KOPT-K1 (cell line): ENCODE results near the gene TEDC2.

Experiments
- H3K27ac ChIP-seq: fragments of 200-600 bp; sonication (generic); 2 replicates; pipeline ENCODE4 v1.5.1; 2016; ENCODE audit warnings: antibody characterized with exemption, mild to moderate bottlenecking, low read depth, low read length; ENCODE audit not compliant: poor library complexity, severe bottlenecking
- H3K36me3 ChIP-seq: fragments of 200-600 bp; sonication (generic); 2 replicates; pipeline ENCODE4 v1.5.1; 2017; ENCODE audit warnings: antibody characterized with exemption, mild to moderate bottlenecking, low read length, moderate library complexity; ENCODE audit not compliant: insufficient read depth
- H3K9me3 ChIP-seq: fragments of 200-600 bp; sonication (generic); 2 replicates; pipeline ENCODE4 v1.5.1; 2017; ENCODE audit warnings: antibody characterized with exemption, low read length, mild to moderate bottlenecking; ENCODE audit not compliant: insufficient read depth, poor library complexity, severe bottlenecking

The TEDC2 gene

DNA sequence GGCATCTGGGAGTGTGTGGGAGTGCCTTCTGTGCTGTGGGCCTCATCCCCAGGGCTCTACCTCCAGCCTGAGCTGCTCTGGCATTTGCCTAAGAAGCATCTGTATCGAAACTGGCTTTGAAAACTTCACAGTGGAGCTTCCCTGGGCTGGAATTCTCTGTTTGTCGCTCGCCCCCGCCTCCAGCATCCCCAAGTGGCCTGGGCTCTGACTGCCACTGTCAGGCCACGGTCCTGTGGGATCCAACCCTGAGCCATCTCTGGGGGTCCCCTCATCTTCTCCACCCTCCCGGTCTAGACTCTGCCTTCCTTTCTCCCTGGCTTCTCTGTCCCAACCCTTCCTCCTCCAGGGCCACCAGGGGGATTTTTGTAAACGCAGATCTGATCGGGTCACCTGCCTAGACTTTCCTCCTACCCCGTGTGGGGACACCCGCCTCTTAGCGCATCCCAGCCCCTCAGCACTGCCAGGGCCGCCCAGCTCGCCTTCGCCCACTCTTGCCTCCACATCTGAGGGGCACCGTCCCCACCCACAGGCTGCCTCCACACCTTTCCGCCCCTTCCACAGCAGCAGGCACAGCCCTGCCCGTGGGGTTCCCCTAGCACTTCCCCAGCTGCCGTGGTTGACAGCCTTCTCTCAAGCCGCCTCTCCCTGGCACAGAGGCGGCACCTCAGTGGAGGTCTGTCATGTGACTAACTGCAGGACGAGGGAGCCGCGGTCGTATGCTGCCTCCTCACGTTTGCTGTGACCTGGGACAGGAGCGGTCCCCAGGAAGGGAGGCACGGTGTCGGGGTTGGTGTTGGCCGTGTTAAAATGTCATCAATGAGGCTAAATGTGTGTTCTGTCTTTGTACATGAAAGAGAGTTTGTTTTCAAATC is 27.0 kb downstream of the TEDC2 start:
- Histone ChIP-seq H3K27ac (no peak overlapping the region), H3K36me3 (no peaks in the 10 kb centered on the region), H3K9me3 (no peaks in the 10 kb centered on the region)

DNA sequence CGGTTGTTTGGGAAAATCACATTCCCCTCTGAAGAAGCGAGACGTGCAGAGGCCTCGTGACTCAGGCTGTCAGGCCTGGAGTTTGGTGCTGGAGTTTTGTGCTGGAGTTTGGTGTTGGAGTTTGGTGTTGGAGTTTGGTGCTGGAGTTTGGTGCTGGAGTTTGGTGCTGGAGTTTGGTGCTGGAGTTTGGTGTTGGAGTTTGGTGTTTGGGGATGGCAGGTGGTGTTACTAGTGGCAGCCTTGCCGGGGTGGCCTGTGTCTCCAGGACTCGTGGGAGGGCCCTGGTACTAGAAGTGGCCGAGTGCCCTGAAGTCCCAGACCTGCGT is 27.6 kb downstream of the TEDC2 start:
- Histone ChIP-seq H3K9me3 (no peaks in the 10 kb centered on the region), H3K27ac (no peak overlapping the region), H3K36me3 (no peaks in the 10 kb centered on the region)

GRCh38 chr16:2487903-2488531 is 28.1 kb downstream of the TEDC2 start:
- no peaks in the 10 kb centered on the region for H3K36me3 ChIP-seq
- H3K9me3 ChIP-seq: no peaks in the 10 kb centered on the region
- peak overlapping the region; percentile 0 for H3K27ac ChIP-seq

GRCh38 chr16:2489581-2489980 is 29.7 kb downstream of the TEDC2 start:
- Histone ChIP-seq H3K36me3 (no peaks in the 10 kb centered on the region; the same call in 1 of the 2 replicates), H3K27ac (no peak overlapping the region), H3K9me3 (no peaks in the 10 kb centered on the region)

- H3K9me3 ChIP-seq: no peaks in the 10 kb centered on the region
- H3K36me3 ChIP-seq: no peaks in the 10 kb centered on the region; the same call in 1 of the 2 replicates
- H3K27ac ChIP-seq: no peak overlapping the region
Observed at GRCh38 chr16:2490190-2491105, 30.5 kb downstream of the TEDC2 start.

- peaks cover 15% of the 10 kb centered on the region for H3K36me3 ChIP-seq
- H3K27ac ChIP-seq: no peak overlapping the region
- H3K9me3 ChIP-seq: no peaks in the 10 kb centered on the region
Observed at GRCh38 chr16:2492292-2492691, 32.4 kb downstream of the TEDC2 start.

- Histone ChIP-seq H3K27ac (no peak overlapping the region), H3K9me3 (no peaks in the 10 kb centered on the region), H3K36me3 (peaks cover 27% of the 10 kb centered on the region)
Observed at GRCh38 chr16:2493605-2494004, 33.7 kb downstream of the TEDC2 start.

DNA sequence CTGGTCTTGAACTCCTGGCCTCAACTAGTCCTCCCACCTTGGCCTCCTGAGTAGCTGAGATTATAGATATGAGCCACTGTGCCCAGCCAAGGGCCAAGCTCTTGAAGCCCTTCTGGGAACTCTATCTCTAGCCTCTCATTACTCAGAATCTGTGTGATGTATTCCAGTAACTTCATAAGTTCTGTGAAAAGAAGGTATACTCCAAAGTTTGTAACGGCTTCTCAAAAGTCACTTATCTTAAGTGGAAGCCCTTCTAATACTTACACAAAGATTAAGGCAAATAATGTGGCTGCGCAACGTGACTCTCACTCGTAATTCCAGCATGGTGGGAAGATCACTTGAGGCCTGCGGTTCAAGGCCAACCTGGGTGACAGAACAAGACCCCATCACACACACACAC is 34.7 kb downstream of the TEDC2 start:
- no peaks in the 10 kb centered on the region for H3K9me3 ChIP-seq
- H3K27ac ChIP-seq: no peak overlapping the region
- peaks cover 30% of the 10 kb centered on the region for H3K36me3 ChIP-seq

GRCh38 chr16:2495041-2495440 is 35.1 kb downstream of the TEDC2 start:
- H3K36me3 ChIP-seq: peaks cover 30% of the 10 kb centered on the region

GRCh38 chr16:2496223-2497115 is 36.6 kb downstream of the TEDC2 start:
- H3K9me3 ChIP-seq: no peaks in the 10 kb centered on the region
- peaks cover 30% of the 10 kb centered on the region for H3K36me3 ChIP-seq
- H3K27ac ChIP-seq: no peak overlapping the region

More at GRCh38 chr16:2495041-2495440, 35.1 kb downstream of the TEDC2 start:
- H3K27ac ChIP-seq: no peak overlapping the region
- no peaks in the 10 kb centered on the region for H3K9me3 ChIP-seq

GRCh38 chr16:2497116-2497630 is 37.3 kb downstream of the TEDC2 start:
- Histone ChIP-seq H3K9me3 (no peaks in the 10 kb centered on the region), H3K27ac (no peak overlapping the region), H3K36me3 (peaks cover 30% of the 10 kb centered on the region)

- Histone ChIP-seq H3K27ac (no peak overlapping the region), H3K36me3 (peaks cover 30% of the 10 kb centered on the region), H3K9me3 (no peaks in the 10 kb centered on the region)
Observed at GRCh38 chr16:2497695-2498484, 38.0 kb downstream of the TEDC2 start.

- Histone ChIP-seq H3K36me3 (peaks cover 30% of the 10 kb centered on the region), H3K27ac (no peak overlapping the region), H3K9me3 (no peaks in the 10 kb centered on the region)
Observed at GRCh38 chr16:2498531-2499253, 38.8 kb downstream of the TEDC2 start.
